Ovary (tissue), 9 donors: ENCODE measurements around the gene GLG1. TPM values are rescaled to one million over a fixed set of nuclear protein-coding genes. Genes with fewer than 3 reads are reported as not detected.

Experiments used
- DNase-seq, 5 donors: peaks; one replicate each; pipeline ENCODE4 v3.0.0-alpha.2; 2019 to 2020
- H3K27ac ChIP-seq, 2 donors: fragments of 200-600 bp; one replicate each; pipeline versions ENCODE4 v1.5.1 to v1.8.0; 2019 to 2022
- H3K27me3 ChIP-seq: fragments of 200-600 bp; one replicate; pipeline ENCODE4 v1.8.0; 2022
- H3K36me3 ChIP-seq: fragments of 200-600 bp; sonication (generic); one replicate; pipeline ENCODE4 v1.5.1; 2019
- H3K4me1 ChIP-seq: one replicate; pipeline ENCODE4 v1.8.1; 2013; ENCODE audit warnings: mild to moderate bottlenecking, moderate library complexity; ENCODE audit not compliant: insufficient read depth
- H3K4me3 ChIP-seq: fragments of 200-600 bp; sonication (generic); one replicate; pipeline ENCODE4 v1.5.1; 2017
- H3K9me3 ChIP-seq, 2 donors: fragments of 200-600 bp in 1 of 2; sonication (generic) in 1 of 2; one replicate each; pipeline versions ENCODE4 v1.5.1 to v1.8.1; 2013 to 2019; ENCODE audit warnings: mild to moderate bottlenecking in 1 of 2, moderate library complexity in 1 of 2
- CTCF ChIP-seq, 3 donors: fragments of 450-650 bp in 2 of 3; fragments of 200-600 bp in 1 of 3; IDR thresholded peaks; one replicate each; pipeline versions ENCODE4 v1.5.1 to v1.8.0; 2016 to 2022; ENCODE audit warnings: antibody characterized with exemption in 3 of 3, mild to moderate bottlenecking in 1 of 3
- EP300 ChIP-seq: sonication (generic); formaldehyde crosslinking; IDR thresholded peaks from one replicate; pipeline ENCODE4 v1.6.1; 2017; ENCODE audit warnings: antibody characterized with exemption
- POLR2A ChIP-seq: fragments of 450-650 bp; IDR thresholded peaks from one replicate; pipeline ENCODE4 v1.6.1; 2017; ENCODE audit warnings: antibody characterized with exemption, mild to moderate bottlenecking, moderate library complexity
- WGBS, 3 donors: extraction: QIAGEN DNeasy Blood & Tissue Kit in 1 of 3; methylation state at CpG; one replicate each; pipeline versions ENCODE4 v1.1.5 to v1.1.7; 2013 to 2017; 5-methylcytosine and 5-hydroxymethylcytosine counted together
- intact Hi-C, 4 donors: fragments of 100-400 bp; cut with DNase I; formaldehyde crosslinking; loops; one replicate each; pipeline versions ENCODE4 v1.11.0 to v1.15.1; 2022 to 2023
- polyA plus RNA-seq, 2 donors: library from polyadenylated mRNA; stranded (reverse); fragments of 200-250 nt in 1 of 2; fragments of 350-450 nt in 1 of 2; fragmentation: Illumina TruSeq in 1 of 2; extraction: RNeasy Lipid Tissue Mini Kit (QIAGEN cat#74804) in 1 of 2; gene quantifications; one replicate each; pipeline ENCODE4 v1.2.3, GENCODE V29; 2013 to 2014
- total RNA-seq, 7 donors: library from RNA; depleted of rRNA in 2 of 7; stranded (reverse); fragments of >200 nt in 2 of 7; fragmentation: NEBNext Ultra II Directional in 3 of 7; extraction: Animal tissue kit (Norgen Biotek cat#: 25700) in 3 of 7; gene quantifications; one replicate each; pipeline versions ENCODE4 v1.1.0 to v1.2.4, GENCODE V29; 2016 to 2023
- donor health status: DM: no; HTN: no; CAD: no; lungs with moderate emphysema.
- donor health status: DM: no; HTN: no; CAD: no.
- donor health status: Bipolar disorder and iron deficiency.
- donor health status: DM: yes; HTN: yes; CAD: no.
- donor health status: DM: no; HTN: no; CAD: no.
- donor health status: DM: yes; HTN: yes; CAD: no.

GLG1 gene
- total and polyA plus RNA-seq, 9 donors, result 88.9 to 171 (median 154) TPM

DNA sequence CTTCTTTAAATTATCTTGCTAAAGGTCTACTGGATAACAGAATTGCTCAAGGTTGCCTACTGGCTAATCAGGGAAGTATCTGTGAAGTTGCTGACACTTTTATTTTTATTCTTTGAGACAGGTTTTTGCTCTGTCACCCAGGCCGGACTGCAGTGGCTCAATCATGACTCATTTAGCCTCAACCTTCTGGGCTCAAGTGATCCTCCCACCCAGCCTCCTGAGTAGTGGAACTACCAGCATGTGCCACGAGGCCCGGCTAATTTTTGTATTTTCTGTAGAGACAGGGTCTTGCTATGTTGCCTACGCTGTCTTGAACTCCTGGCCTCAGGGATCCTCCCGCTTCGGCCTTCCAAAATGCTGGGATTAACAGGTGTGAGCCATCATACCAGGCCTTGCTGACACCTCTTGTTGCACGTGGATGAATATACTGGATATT is 43.1 kb downstream of the GLG1 start:
- Histone ChIP-seq H3K4me1 (peaks cover 7% of the 10 kb centered on the region), H3K27me3 (no peaks in the 10 kb centered on the region), H3K4me3 (no peak overlapping the region), H3K36me3 (no peaks in the 10 kb centered on the region), H3K27ac (no peak overlapping the region), H3K9me3 (no peaks in the 10 kb centered on the region)
- intact Hi-C loops, result loop anchor here in 1 of 4 donors (10.0 kb wide), 1 partner anchor 71 kb away; no protein-coding TSS in a partner anchor
- no peak for DNase-seq
- 73 to 75% (median 74%) methylated on average over 7 of the region's 7 CpGs for WGBS, 3 donors
- TF ChIP-seq EP300 (no peak), CTCF (IDR thresholded peaks at IDR 0.05) (no peak), POLR2A (no peak)

- H3K27me3 ChIP-seq, result no peaks in the 10 kb centered on the region
- WGBS, 3 donors, result 83 to 92% (median 90%) methylated on average over 1 of the region's 1 CpG
- no peak overlapping the region for H3K27ac ChIP-seq
- H3K4me1 ChIP-seq, result peaks cover 5% of the 10 kb centered on the region
- TF ChIP-seq CTCF (IDR thresholded peaks at IDR 0.05) (no peak), EP300 (no peak), POLR2A (no peak)
- no peaks in the 10 kb centered on the region for H3K9me3 ChIP-seq
- no peak for DNase-seq
- H3K36me3 ChIP-seq, result no peaks in the 10 kb centered on the region
- intact Hi-C loops, result loop anchor here in 1 of 4 donors (10.0 kb wide), 1 partner anchor 73 kb away; no protein-coding TSS in a partner anchor
- H3K4me3 ChIP-seq, result no peak overlapping the region
Observed at GRCh38 chr16:74562117-74562516, 44.8 kb downstream of the GLG1 start.

DNA sequence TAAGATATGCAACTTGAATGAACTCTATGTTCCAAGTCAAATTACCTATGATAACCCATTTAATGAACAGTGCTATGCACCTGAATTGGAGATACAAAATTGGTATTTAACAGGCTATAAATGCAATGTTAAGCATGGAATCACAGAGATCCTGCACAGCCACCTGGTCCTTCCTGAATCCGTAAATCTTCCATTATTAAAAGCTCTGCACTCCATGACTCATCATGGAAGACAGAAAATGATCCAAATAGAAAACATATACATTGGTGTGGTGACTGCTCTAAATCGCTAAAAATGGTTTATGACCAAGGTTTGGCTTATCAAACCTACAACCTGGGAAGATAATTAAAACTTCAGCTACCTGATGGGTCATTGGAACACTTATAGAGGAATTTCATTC is 45.3 kb downstream of the GLG1 start:
- TF ChIP-seq EP300, result no peak
- no peak for TF ChIP-seq CTCF (IDR thresholded peaks at IDR 0.05)
- TF ChIP-seq POLR2A, result no peak
- Histone ChIP-seq H3K27me3 (no peaks in the 10 kb centered on the region), H3K36me3 (no peaks in the 10 kb centered on the region), H3K4me1 (peaks cover 5% of the 10 kb centered on the region), H3K9me3 (no peaks in the 10 kb centered on the region), H3K4me3 (no peak overlapping the region), H3K27ac (no peak overlapping the region)
- WGBS, 3 donors, result 86 to 93% (median 92%) methylated on average over 2 of the region's 2 CpGs
- intact Hi-C loops, result loop anchor here in 1 of 4 donors (10.0 kb wide), 1 partner anchor 73 kb away; no protein-coding TSS in a partner anchor
- DNase-seq, result no peak

GRCh38 chr16:74560912-74561311 is 46.0 kb downstream of the GLG1 start:
- 91 to 96% (median 91%) methylated on average over 3 of the region's 3 CpGs for WGBS, 3 donors
- H3K36me3 ChIP-seq, result no peaks in the 10 kb centered on the region
- TF ChIP-seq POLR2A (no peak), CTCF (IDR thresholded peaks at IDR 0.05) (no peak), EP300 (no peak)
- H3K4me3 ChIP-seq, result no peak overlapping the region
- intact Hi-C loops, result loop anchor here in 1 of 4 donors (10.0 kb wide), 1 partner anchor 74 kb away; no protein-coding TSS in a partner anchor
- no peaks in the 10 kb centered on the region for H3K9me3 ChIP-seq
- no peak overlapping the region for H3K27ac ChIP-seq
- DNase-seq, result no peak
- H3K4me1 ChIP-seq, result peaks cover 5% of the 10 kb centered on the region
- H3K27me3 ChIP-seq, result no peaks in the 10 kb centered on the region
